ENCODE results near the gene PPARGC1A.

The PPARGC1A gene

DNA sequence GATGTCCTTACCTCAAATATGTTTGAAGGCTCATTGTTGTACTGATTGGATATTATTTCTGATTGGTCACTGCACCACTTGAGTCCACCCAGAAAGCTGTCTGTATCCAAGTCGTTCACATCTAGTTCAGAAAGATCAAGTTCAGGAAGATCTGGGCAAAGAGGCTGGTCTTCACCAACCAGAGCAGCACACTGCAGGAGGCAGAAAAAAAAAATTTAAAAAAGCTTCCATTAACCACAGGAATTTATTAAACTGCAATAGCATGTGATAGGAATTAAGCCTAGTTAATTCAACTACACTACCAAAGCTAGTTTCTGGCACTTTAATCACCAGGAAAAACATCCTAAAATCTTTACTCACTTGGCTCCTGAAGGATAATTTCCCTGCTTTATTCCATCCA lies 5.1 kb downstream of the PPARGC1A start:
- no peak overlapping the region for H3K4me3 ChIP-seq (ENCODE audit: low read depth, low read length)
- DNase-seq (ENCODE audit: low read depth): no peak
- TF ChIP-seq, protein P1, sequence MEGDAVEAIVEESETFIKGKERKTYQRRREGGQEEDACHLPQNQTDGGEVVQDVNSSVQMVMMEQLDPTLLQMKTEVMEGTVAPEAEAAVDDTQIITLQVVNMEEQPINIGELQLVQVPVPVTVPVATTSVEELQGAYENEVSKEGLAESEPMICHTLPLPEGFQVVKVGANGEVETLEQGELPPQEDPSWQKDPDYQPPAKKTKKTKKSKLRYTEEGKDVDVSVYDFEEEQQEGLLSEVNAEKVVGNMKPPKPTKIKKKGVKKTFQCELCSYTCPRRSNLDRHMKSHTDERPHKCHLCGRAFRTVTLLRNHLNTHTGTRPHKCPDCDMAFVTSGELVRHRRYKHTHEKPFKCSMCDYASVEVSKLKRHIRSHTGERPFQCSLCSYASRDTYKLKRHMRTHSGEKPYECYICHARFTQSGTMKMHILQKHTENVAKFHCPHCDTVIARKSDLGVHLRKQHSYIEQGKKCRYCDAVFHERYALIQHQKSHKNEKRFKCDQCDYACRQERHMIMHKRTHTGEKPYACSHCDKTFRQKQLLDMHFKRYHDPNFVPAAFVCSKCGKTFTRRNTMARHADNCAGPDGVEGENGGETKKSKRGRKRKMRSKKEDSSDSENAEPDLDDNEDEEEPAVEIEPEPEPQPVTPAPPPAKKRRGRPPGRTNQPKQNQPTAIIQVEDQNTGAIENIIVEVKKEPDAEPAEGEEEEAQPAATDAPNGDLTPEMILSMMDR (IDR thresholded peaks at IDR 0.05; ENCODE audit: control insufficient read depth, extremely low read depth, insufficient read depth): no peak

DNA sequence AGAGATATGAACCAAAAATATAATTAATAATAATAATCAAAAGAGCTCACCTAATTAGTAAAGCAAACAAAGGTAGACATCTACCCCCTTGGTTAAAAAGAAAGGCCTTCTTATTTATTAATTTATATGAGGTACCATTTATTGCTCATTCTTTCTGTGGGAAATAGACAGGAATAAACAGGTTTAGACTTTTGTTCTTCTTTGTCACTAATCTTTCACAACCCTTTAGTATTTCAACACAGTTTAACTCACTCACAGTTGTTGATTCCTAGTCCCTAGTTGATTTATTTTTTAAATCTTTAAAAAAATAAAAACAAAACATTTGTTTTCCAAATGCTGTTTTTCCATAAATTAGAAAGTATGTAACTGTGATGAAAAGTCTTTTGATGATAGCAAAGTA lies 5.6 kb downstream of the PPARGC1A start:
- no peak overlapping the region for H3K4me3 ChIP-seq (ENCODE audit: low read depth, low read length)
- DNase-seq (ENCODE audit: low read depth): no peak
- TF ChIP-seq, protein P1 (IDR thresholded peaks at IDR 0.05; ENCODE audit: control insufficient read depth, extremely low read depth, insufficient read depth): no peak

DNA sequence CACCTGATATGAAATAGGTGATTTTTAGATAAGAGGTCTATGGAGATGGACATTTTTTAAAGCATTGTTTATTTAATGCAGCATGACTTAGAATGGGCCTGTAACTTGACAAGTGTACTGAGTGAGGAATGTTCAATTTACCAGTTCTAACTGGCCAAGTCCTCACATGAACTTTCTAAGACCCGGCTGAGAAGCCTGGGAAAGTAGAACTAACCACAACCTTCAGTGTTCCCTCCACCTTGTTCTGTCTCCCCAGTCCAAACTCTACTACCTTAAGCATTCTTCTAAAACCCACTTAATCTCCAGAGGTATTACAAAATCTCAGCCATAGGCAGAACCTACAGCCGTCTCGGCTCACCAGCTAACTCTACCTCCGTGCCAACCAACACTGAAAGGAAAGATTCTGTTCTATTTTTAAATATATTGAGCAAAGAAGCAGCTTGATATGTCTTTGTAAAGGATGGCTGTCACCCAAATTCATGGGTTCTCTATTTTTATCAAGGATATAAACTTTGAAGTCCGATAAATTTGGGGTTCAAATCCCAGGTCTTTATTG lies 6.8 kb downstream of the PPARGC1A start:
- H3K4me3 ChIP-seq (ENCODE audit: low read depth, low read length): no peak overlapping the region
- TF ChIP-seq, protein P1 (IDR thresholded peaks at IDR 0.05; ENCODE audit: control insufficient read depth, extremely low read depth, insufficient read depth): no peak
- no peak for DNase-seq (ENCODE audit: low read depth)

DNA sequence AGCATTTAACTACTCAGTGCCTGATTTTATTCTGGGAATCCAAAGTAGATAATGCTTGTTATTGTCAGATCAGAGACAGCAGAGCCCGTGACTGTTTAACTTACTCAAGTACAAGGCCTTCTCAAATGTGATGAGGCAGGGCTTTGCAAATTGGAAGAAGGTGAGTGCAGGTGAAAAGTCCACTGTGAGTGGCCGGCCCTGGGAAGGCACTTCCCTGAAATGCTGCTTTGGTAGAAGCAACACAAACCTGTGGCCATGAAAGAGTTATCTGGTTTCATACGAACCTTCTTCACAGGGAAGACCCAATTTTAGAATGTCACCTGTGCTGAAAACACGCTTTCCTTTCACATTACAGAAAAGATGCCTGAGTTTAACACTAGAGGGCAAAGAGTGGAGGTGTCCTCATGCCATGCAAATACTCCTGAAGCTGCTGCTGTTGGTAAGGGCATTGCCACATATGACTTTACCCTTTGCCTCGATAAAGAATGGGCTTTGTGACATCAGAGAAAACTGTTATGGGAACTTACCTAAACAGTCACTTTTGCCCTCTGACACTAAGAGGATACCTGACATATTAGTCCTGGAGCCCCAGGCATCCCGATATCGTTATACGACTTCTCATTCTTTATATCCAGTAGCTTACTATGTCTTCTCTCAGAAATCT lies 8.0 kb downstream of the PPARGC1A start:
- TF ChIP-seq, protein P1 (IDR thresholded peaks at IDR 0.05; ENCODE audit: control insufficient read depth, extremely low read depth, insufficient read depth): peak; percentile 45
- H3K4me3 ChIP-seq (ENCODE audit: low read depth, low read length): no peak overlapping the region
- DNase-seq (ENCODE audit: low read depth): no peak

DNA sequence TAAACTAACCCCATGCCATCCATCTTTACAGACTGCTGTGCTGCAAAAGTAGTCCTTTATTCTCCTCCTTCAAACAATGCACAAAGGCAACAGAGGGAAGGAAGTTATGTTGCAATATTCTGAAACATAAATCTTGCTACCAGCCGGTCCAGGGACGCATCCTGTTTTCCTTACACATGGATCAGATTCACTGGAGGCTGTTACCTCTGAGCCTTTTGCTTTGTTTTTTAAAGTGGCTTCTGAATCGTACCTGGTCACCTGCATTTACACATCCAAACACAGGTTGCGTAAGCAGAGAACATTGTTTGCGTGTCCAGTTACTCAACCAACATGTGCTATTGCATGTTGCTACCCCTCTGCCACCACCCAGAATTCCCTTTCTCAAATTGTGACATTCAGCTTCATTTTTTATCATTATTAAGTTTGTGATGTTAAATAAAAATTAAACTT lies 8.8 kb downstream of the PPARGC1A start:
- no peak for DNase-seq (ENCODE audit: low read depth)
- no peak overlapping the region for H3K4me3 ChIP-seq (ENCODE audit: low read depth, low read length)
- TF ChIP-seq, protein P1 (IDR thresholded peaks at IDR 0.05; ENCODE audit: control insufficient read depth, extremely low read depth, insufficient read depth): no peak

DNA sequence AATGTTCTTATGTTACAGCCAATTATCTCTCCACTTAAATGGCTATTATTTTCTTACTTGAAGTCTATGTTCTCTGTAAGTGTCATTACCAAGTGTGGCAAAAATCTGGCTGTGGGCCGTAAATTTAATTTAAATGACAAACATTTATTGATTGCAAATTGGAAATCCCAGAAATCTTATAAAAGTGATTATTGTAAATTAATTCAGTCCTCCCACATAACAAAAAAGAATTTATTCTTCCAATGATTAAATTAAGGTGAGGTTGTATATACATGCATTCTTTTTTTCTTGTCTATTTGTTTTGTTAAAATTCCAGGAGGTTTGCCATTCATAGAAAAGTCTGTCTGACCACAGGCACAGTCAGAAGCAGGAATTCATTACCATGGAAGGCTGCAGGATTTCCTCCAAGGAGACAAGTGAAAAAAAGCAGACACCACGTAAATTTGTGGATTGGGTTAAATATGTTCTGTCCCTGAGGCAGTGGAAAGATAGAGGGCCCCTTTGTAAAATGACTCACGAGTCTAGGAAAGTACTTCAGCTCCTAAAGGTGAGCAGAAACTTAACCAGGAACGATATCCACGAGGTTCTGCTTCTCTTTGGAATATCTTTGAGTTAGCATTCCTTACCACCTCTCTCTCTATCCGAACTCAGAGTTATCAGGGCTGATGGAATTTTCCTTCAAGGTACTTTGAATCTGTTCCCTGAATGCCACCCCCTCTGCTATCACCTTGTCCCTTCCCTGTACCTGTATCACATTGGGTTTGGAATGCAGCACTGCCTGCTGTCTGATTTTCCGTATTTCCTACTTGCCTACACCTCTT lies 10.7 kb downstream of the PPARGC1A start:
- no peak overlapping the region for H3K4me3 ChIP-seq (ENCODE audit: low read depth, low read length)
- TF ChIP-seq, protein P1 (IDR thresholded peaks at IDR 0.05; ENCODE audit: control insufficient read depth, extremely low read depth, insufficient read depth): no peak
- DNase-seq (ENCODE audit: low read depth): no peak

All from LNCaP clone FGC (cell line).